SKM-1 (cell line): ENCODE results near the gene DPH5.
"Not testable (repeated sequence)": the region's sequence is repeated elsewhere in the genome, so short reads cannot be mapped to it uniquely, and the experiment has no call there.

Experiments
- DNase-seq: peaks from one replicate; lab custom pipeline; 2025; ENCODE audit not compliant: unreplicated experiment; lab: John Stamatoyannopoulos, UW

DPH5 gene

DNA sequence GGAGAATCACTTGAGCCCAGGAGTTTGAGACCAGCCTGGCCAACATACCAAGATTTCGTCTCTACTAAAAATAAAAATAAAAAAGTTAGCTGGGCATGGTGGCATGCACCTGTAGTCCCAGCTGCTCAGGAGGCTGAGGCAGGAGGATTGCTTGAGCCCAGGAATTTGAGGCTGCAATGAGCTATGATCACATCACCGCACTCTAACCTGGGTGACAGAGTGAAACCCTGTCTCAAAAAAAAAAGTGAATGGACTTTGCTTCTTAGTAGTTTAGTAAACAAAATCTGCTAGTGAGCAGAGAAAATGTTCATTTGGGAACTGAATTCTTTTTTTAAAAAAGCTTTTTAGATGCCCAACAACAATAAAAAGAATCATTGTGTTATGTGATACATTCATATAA, 6.5 kb upstream of the DPH5 start:
- DNase-seq: not testable (repeated sequence)

DNA sequence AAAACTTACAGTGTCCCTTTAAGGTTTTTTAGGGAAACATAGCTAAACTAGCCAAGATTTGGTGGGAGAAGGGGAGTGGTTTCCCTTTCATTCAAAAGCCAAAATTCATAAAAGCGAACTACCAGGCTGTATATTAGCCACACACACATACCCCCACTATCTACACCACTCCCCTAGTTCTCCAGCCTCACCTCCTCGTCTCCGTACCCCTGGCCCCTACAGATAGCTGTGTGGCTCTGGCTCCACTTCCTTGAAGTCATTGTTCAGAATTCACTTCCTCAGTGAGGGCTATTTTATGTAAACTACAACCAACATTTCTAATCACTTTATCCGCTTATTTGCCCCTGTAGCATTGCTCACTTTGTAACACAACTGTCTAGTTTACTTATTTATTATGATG, 5.3 kb upstream of the DPH5 start:
- DNase-seq: no peak

DNA sequence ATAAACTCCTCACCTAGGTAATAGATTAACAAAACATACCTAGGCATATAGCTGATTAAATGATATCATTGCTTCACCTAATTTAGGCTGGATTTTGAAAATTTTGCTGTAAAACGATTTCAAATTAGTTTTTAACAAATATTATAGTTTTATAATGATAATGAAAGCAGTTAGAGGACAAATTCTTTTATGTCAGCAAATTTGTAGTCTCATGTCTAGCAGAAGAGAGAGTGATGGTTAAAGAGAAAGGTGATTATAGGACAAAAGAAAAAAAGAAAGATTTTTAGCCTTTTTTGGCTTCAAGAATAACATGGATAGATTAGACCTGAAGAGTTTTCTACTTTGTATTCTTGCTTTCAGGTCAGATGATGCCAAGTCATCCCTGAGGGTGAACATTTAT, 3.6 kb upstream of the DPH5 start:
- DNase-seq: no peak

DNA sequence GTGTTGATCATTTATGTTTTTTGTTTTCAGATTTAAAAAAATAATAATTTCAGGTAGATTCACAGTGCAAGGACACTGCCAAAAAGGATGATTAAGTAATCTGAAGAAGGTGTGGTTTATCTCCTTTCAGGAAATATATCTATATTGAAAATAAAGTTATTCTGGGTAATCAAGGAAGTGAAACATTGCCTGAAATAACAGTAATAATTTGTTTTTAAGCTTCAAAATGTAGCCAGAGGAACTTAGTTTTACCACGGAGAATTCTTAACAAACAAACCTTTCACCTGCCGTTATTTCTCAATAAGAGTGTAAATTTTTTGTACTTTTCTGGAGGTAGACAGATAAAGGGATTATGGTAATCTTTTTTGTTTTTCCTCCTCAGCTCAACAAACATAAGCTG, 2.9 kb upstream of the DPH5 start:
- no peak for DNase-seq

- no peak for DNase-seq
These were observed 1.7 kb upstream of the DPH5 start for GRCh38 chr1:101027194-101027772.

DNA sequence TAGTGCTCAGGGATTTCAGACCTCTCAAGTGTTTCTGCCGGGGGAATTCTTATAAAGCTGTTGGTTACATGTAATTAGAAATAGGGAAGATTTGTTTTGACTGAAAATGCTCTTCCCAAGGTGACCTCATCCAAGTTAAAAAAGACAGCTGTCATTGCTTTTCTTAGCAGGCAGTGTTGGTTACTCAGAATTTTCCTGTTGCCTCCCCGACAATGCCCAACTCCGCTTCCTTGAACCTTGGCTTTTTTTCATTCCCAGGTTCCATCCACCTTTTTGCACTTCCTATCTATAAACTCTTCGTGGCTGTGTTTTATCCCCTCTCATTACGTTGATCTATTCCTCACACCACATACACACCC, 825 bp upstream of the DPH5 start:
- DNase-seq: no peak

DNA sequence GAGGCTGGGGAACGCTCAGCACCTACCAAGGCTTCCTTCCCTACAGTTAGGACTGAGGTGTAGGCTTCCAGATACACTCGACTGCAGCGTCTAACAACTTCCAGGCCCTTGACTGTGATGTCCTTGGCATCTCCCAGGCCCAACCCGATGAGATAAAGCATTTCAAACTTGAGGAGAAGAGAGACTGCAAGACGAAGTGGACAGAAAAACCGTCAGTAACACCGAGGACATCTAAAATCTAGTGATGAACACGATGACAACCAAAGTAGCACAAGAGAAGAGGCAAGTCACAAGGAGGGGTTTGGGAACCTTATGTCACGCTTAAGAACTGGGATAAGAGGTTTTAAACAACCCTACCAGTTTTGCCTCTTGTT, 314 bp downstream of the DPH5 start:
- DNase-seq: no peak

- DNase-seq: no peak
These were observed 3.3 kb downstream of the DPH5 start for GRCh38 chr1:101022294-101022693.

- DNase-seq: no peak
These were observed 8.1 kb downstream of the DPH5 start for GRCh38 chr1:101017448-101017847.

- no peak for DNase-seq
These were observed 11.8 kb downstream of the DPH5 start for GRCh38 chr1:101013776-101014175.

DNA sequence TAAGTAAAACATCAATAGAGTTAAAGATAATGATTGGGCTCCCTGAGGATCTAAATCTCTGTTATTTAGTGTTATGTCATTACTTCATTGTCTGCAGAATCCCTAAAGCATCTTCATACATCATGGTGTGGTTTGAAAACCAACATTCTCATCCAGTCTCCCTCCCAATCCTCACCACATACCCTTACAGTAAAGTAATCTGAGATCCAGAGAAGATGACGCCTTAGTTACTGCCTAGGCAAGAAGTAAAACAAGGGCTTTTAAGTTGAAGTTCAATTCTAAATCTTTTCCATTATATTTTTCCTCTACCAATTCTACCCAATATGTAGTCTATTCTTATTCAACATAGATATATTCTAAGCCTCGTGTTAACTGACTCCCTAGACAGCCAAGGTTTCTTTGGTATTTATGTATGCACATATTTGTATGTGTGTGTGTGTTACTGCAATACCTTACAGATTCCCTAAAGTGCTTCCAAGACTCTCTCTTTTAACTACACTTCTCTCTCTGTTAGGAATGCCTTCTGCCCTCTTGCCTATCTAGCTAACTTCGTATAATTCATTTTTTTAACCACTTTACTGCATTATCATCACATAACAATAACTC, 17.3 kb downstream of the DPH5 start:
- no peak for DNase-seq

DNA sequence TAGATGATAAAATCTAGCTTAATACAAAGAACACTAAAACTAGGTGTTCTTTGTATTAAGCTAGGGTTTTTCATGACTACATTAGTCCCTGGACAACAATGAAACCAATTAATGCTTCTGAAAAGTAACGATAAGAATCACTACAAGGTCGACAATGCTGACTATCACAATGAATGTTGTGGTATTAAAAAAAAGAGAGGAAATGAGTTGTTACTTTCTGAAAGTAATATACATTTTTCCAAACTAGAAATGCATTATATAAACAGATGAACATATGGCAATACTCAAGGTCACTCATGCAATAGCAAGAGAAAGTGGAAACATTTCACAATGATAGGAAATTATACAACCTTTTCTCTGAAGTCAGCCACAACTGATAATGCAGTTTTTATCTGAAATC, 19.0 kb downstream of the DPH5 start:
- no peak for DNase-seq

GRCh38 chr1:101005871-101006270, 19.7 kb downstream of the DPH5 start:
- DNase-seq: no peak

DNA sequence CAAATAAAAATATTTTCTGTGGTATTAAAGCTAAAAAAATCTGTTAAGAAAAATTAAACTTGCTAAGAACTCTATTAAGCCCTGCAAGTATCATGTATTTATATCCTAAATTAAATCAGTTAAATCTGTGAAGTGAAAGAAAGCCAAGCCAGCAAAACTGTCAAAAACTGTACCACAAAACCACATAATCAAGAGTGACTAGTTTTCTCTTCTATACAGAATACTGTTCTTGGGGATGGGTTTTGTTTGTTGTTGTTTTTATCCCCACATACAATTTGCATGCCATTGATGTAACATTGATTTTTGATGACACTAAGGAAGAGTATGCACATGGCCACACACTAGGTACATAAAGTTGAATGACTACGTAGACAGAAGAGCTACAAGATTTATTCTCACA, 20.4 kb downstream of the DPH5 start:
- no peak for DNase-seq

DNA sequence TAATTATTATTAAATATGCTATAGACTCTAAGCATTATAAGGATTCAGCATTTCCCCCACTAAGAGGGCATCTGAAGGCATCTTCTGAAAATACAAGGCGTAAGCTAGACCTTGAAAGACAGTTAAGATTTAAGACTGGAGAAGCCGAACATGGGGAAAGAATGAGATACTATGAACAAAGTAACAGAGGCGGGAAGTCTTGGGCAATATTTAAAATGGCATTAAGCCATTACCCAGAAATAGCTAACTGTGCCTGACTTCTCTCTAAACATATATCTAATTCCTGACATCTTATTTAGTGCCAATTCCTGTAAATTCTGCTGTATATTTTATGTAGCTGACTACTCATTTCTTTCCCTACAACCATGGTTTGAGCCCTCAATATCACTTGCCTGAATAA, 20.9 kb downstream of the DPH5 start:
- no peak for DNase-seq

DNA sequence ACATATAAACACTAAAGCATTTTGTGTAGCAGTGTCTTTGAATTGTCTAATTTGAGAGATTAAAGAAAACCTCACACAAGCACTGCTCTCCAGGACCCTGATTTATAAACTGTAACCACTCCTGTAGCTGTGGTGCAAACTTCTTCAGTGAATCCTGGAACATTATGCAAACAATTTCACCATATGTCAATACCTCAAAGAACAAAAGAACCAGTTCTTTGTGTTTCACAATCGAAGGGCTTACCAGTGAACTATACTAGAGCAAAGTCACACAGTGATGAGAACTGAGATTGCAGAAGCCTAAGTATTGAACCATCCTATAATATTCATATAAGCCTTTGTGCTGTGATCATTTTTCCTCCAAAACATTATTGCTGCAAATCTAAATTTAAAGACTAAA, 21.5 kb downstream of the DPH5 start:
- no peak for DNase-seq

- no peak for DNase-seq
These were observed 22.5 kb downstream of the DPH5 start for GRCh38 chr1:101003012-101003650.

- DNase-seq: peak; percentile 59
These were observed 23.0 kb downstream of the DPH5 start for GRCh38 chr1:101002551-101002950.

- no peak for DNase-seq
These were observed 25.3 kb downstream of the DPH5 start for GRCh38 chr1:101000131-101000873.

- no peak for DNase-seq
These were observed 27.2 kb downstream of the DPH5 start for GRCh38 chr1:100998426-100998825.

DNA sequence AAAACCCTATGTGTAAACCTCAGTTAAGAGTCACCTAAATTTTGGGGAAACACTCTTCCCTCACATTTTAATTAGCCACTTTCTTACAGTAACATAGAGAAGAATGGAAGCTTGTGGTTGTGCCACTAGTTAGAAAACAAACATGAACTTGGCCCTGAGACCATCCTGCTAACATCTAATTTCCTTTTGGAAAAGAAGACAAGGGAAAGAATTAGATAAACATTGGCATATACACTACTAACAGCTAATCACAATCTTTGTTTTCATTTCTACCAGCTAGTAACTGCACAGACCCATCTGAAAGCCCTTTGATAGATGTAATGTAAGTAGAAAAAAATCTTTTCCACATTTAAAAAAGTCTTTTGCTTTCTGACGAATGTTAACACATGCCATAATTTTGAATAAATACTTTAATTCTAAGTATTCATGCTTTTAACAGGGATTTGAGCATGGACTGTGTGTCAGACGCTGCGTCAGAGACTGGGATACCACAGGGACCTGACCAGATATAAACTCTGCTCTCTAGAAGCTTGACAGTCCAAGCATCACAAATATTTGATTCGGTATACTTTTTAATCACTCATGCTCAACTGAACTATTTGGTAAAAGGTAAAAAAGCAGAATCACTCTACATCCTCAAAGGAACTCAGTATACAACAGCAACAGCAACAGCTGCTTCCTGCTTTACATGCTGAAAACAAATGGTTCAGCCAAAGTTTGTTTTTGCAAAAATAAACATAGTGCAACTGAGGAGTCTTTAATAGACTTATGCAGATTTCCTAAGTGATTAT, 30.2 kb downstream of the DPH5 start:
- DNase-seq: no peak
